DOHH2 (cell line): ENCODE results near the gene FGGY.
"Not testable (repeated sequence)": the region's sequence is repeated elsewhere in the genome, so short reads cannot be mapped to it uniquely, and the experiment has no call there.

Experiments used
- EZH2phosphoT487 ChIP-seq: fragments of 200-600 bp; sonication (generic); IDR thresholded peaks from 2 replicates; pipeline ENCODE4 v1.6.1; 2017; ENCODE audit warnings: borderline replicate concordance, mild to moderate bottlenecking, antibody characterized with exemption, low read length, moderate library complexity, mixed read lengths
- TF ChIP-seq, protein P1 (sequence below): fragments of 200-600 bp; sonication (generic); IDR thresholded peaks from one replicate; pipeline ENCODE4 v1.5.1; 2014; ENCODE audit warnings: antibody characterized with exemption, mild to moderate bottlenecking, low read depth, low read length; ENCODE audit not compliant: poor library complexity, severe bottlenecking

DNA sequence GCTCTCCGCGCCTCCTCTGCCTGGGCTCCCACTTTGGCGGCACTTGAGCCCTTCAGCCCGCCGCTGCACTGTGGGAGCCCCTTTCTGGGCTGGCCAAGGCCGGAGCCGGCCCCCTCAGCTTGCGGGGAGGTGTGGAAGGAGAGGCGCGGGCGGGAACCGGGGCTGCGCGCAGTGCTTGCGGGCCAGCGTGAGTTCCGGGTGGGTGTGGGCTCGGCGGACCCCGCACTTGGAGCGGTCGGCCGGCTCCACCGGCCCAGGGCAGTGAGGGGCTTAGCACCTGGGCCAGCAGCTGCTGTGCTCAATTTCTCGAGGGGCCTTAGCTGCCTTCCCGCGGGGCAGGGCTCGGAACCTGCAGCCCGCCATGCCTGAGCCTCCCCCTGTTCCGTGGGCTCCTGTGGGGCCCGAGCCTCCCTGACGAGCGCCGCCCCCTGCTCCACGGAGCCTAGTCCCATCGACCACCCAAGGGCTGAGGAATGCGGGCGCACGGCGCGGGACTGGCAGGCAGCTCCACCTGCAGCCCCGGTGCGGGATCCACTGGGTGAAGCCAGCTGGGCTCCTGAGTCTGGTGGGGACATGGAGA lies 175.2 kb downstream of the FGGY start:
- TF ChIP-seq, protein P1, sequence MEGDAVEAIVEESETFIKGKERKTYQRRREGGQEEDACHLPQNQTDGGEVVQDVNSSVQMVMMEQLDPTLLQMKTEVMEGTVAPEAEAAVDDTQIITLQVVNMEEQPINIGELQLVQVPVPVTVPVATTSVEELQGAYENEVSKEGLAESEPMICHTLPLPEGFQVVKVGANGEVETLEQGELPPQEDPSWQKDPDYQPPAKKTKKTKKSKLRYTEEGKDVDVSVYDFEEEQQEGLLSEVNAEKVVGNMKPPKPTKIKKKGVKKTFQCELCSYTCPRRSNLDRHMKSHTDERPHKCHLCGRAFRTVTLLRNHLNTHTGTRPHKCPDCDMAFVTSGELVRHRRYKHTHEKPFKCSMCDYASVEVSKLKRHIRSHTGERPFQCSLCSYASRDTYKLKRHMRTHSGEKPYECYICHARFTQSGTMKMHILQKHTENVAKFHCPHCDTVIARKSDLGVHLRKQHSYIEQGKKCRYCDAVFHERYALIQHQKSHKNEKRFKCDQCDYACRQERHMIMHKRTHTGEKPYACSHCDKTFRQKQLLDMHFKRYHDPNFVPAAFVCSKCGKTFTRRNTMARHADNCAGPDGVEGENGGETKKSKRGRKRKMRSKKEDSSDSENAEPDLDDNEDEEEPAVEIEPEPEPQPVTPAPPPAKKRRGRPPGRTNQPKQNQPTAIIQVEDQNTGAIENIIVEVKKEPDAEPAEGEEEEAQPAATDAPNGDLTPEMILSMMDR, result not testable (repeated sequence)
- TF ChIP-seq EZH2phosphoT487, result not testable (repeated sequence)
